GM18526 (cell line): ENCODE results near the gene ZCCHC9.

Experiments used
- POLR2A ChIP-seq: IDR thresholded peaks from 3 replicates; pipeline ENCODE4 v1.6.1; 2011; ENCODE audit not compliant: insufficient read length; ENCODE audit errors: extremely low read depth

ZCCHC9 gene, protein sequence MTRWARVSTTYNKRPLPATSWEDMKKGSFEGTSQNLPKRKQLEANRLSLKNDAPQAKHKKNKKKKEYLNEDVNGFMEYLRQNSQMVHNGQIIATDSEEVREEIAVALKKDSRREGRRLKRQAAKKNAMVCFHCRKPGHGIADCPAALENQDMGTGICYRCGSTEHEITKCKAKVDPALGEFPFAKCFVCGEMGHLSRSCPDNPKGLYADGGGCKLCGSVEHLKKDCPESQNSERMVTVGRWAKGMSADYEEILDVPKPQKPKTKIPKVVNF

GRCh38 chr5:81301271-81302015, at the start of gene ZCCHC9:
ZCCHC9 (plus strand) TSS chr5:81301587; CDS start chr5:81304758, 3,171 bp downstream.
- peak; percentile 94 for TF ChIP-seq POLR2A

DNA sequence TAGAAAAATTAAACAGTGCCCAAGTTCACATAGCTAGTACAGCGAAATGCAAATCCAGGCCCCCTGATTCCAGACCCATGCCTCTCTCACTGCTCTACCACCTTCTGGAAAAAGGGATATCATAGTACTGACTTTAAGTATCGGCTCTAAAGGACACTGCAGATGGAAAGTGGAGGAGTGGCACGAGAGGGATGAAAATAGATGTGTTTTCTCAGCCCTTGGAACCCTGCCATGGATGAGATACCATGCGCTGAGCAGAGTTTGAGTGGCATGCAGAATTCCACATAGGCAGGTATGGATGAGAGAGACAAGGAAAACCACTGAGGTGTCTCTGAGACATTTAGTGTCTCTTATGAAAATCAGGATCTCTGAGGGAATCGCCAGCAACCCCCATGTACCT, 49.5 kb upstream of the ZCCHC9 start:
- no peak for TF ChIP-seq POLR2A

GRCh38 chr5:81252904-81253303, 48.5 kb upstream of the ZCCHC9 start:
- TF ChIP-seq POLR2A: no peak

- TF ChIP-seq POLR2A: no peak
Measured at GRCh38 chr5:81253875-81254274, 47.5 kb upstream of the ZCCHC9 start.

- no peak for TF ChIP-seq POLR2A
Measured at GRCh38 chr5:81254886-81255559, 46.4 kb upstream of the ZCCHC9 start.

GRCh38 chr5:81256766-81257165, 44.6 kb upstream of the ZCCHC9 start:
- no peak for TF ChIP-seq POLR2A

DNA sequence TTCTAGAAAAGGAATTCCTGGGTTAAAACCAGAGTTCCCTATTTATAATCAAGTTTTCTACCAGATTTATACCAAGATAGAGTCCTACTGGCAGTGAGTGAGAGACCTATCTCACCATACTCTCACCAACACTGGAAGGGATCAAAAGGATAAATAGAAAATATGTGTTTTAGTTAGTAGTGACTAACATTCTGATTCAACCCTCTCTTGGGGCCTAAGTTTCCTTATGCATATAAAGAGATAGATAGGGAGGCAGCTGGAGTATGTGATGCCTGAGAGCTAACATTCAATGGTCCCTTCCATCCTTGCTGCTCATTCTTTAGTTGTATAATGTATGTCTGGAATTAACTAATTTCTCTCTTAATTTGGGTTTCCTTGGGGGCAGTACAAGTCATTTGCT, 36.3 kb upstream of the ZCCHC9 start:
- TF ChIP-seq POLR2A: no peak

- TF ChIP-seq POLR2A: no peak
Measured at GRCh38 chr5:81268521-81269196, 32.7 kb upstream of the ZCCHC9 start.

DNA sequence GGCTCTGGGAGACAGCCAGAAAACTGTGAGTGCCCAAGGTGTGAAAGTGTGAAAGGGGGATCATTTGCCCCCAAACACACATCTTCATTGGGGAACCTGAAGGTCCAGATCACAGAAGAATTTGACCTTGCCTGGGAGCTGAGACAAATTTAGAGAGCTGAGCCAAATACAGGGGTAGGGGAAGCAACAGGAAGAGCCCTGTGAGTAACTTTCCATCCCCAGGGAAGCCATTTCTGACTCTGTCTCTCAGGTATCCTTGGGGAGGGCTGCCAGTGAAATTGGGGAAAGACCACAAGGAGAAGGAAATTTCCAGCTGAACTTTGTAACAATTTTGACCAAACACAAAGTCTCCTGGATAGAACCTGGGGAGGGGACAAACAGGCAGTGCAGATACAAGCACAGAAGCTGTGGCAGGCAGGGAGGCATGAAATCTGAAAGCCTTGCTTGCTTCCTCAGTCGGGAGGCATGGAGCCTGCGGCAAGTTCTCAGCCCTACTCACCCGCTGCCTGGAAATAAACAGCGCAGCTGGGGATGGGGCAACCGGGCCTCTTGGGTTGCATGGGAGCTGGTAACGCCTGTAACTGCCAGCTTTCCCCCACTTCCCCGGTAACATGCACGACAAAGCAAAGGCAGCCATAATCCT, 31.5 kb upstream of the ZCCHC9 start:
- TF ChIP-seq POLR2A: no peak

- TF ChIP-seq POLR2A: no peak
Measured at GRCh38 chr5:81283976-81284375, 17.4 kb upstream of the ZCCHC9 start.

- TF ChIP-seq POLR2A: no peak
Measured at GRCh38 chr5:81286059-81286617, 15.2 kb upstream of the ZCCHC9 start.

DNA sequence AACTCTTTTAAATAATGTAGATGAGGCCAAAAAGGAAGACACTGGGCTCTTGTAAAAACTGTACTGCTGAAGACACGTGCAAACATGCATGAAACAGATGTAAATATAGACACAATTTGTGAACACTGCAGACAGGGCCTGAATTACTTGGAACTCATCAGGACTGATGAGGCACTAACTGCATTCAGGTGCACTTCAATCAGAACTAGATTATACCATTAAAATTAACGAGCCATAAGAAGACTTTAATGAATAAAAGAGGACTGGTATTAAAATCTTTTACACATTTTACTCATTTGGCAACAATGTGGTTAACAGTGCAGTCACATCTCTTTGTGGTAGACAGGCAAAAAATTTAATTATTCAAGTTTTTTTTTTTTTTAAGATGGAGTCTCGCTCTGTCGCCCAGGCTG, 13.4 kb upstream of the ZCCHC9 start:
- no peak for TF ChIP-seq POLR2A

DNA sequence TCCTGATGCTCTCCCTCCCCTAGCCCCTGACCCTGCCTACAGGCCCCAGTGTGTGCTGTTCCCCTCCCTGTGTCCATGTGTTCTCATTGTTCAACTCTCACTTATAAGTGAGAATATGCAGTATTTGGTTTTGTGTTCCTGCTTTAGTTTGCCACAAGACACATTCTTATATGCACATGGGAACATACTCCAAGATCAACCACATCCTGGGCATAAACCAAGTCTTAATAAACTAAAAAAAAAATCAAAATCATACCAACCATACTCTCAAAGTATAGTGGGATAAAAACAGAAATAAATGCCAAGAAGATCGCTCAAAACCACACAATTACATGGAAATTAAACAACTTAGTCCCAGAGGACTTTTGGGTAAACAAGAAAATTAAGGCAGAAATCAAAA, 11.2 kb upstream of the ZCCHC9 start:
- no peak for TF ChIP-seq POLR2A

GRCh38 chr5:81292130-81292529, 9.3 kb upstream of the ZCCHC9 start:
- TF ChIP-seq POLR2A: no peak

- TF ChIP-seq POLR2A: no peak
Measured at GRCh38 chr5:81297531-81297930, 3.9 kb upstream of the ZCCHC9 start.

DNA sequence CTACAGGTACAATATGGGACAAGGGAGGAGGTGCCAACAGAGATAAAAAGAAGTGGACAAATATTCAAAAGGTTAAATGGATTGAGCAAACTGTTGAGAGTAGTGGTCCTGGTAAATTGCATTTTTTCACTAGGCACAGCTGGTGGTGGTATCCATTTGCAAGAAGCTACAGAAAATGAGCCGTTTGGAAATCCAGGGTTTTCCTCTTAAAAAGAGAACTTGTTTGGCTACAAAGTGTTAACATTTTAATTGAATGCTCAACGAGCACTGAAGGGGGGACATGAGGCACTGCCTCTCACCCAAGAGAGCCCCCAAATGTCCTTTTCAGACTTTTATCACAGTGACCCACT, 491 bp upstream of the ZCCHC9 start:
- TF ChIP-seq POLR2A: no peak
